HG03060 (cell line): ENCODE results near the gene RERG.
A peak's percentile ranks its signal among the peaks of the same experiment; 100 is the strongest.
"Not testable (repeated sequence)": the region's sequence is repeated elsewhere in the genome, so short reads cannot be mapped to it uniquely, and the experiment has no call there.

ENCODE experiments used
- ATAC-seq: cut with Tn5 transposase; IDR thresholded peaks from one replicate; pipeline ENCODE4 v1.9.1; 2021; ENCODE audit warnings: low read depth, moderate number of reproducible peaks; ENCODE audit not compliant: unreplicated experiment

The RERG gene, protein sequence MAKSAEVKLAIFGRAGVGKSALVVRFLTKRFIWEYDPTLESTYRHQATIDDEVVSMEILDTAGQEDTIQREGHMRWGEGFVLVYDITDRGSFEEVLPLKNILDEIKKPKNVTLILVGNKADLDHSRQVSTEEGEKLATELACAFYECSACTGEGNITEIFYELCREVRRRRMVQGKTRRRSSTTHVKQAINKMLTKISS

DNA sequence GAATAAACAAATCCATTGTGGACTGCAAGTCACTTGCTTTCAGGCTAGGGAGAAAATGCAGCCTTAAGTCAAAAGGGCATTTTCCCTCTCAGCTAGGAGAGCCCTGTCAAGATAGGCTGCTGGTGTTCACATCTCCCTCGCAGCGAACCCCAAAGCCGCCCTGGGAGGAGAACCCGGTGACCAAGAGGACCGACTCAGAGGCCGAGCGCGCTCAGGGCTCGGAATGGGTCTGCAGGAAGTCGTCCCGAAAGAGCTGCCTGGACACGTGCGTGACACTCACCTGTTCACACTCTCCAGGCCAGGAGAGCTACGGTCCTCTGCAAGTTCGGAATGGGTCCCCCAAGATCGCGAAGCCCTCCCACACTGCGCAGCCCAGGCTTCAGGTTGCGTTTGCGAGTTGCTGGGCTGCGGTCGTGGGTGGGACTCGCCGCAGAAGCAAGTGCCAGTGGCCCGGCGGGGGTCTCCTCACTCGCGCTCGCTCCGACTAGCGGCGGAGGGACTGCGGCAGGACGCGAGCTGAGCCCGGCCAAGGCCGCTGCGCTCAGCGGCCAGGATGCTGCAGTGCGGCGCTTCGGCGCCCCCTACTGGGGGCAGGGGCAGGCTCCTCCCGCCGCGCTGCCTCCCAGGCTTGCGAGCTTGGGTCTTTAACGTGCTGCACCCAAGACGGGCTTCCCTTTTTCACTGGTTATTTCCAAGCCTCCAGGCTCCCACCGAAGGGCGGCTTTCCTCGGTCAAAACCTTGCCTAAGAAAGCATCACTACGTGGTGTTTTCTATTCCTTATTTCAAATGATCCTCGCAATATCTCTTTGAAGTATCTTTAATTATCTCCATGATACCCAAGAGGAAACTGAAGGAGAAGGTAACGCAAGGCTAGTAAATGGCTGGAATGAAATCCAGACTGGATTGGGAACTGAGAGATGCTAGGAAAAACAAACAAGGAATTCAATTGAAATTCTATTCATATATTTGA is at the start of gene RERG:
Gene RERG (minus strand): TSS at position 503 of the 971 bp plus-strand sequence. CDS start 3,928 bp downstream, outside the sequence.
- peak; percentile 71 for ATAC-seq

DNA sequence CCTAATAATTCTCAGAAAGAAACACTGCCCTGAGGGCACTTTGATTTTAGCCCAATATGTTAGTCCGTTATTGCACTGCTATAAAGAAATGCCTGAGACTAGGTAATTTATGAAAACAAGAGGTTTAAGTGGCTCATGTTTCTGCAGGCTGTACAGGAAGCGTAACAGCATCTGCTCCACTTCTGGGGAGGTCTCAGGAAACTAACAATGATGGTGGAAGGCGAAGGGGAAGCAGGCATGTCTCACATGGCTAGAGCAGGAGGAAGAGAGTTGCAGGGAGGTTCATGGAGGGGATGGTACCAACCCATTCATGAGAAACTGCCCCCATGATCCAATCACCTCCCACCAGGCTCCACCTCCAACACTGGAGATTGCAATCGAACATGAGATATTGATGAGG is 49.4 kb upstream of the RERG start:
- no peak for ATAC-seq

DNA sequence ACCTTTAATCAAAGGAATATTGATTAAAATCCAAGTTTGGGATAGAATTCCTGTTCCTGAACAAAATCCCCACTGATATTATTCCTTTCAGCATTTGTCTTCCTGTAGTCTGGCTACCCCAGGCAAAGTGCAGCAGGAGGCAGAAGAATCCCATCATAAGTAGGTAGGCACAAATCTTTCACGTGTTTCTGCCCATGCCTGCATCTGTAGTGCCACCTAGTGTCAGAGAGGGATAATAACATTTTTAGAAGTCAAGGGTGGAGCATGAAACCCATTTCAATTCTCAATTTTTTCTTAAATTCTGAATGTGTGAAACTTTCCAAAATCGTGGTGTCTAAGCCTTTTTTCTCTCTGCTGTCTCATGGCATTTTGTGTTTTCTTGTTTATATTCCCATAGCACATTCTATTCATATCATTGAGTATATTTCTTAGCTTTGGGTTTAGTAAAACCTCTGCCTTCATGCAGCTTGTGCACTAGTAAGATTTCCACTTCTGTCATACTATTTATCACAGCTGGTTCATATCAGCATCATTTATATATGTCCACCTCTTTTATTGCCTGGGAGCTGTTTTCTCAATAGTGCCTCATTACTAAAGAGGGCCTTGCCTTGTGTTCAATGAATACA is 47.8 kb upstream of the RERG start:
- ATAC-seq, result peak; percentile 71

DNA sequence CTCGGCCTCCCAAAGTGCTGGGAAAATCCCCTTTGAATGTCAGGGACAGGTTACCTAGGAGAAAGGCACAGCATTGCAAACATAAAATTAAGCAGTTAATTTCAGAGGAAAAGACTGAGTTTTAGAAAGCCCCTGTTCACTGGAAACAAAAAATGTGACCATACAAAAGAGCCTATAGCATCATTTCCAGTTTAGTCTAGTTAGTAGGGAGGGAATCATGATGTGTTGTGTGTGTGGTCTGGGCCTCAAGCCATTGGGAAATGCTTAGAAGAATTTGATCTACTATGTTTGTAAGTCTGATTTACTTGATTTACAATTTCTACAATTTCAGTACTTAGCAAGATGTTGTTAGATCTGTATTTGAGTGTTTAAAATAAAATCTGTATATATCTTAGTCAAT is 47.1 kb upstream of the RERG start:
- ATAC-seq, result no peak

DNA sequence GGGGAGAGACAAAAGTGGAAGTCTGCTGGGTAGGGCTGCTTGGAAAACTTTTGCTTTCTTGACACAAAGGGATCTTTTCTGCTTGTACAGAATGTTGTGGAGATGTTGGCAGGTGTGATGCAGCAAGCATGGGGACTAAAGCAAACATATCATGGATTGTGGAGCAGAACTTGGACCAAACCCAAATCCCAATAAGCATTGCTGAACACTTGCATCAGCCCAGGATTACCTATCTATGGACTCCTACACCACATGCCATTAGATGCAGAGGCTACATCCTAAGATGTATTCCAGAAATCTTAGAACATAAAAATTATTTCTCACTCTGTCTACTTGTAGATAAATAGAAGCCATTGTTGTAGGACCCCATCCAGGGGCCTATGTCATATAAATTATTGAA is 44.7 kb upstream of the RERG start:
- ATAC-seq, result no peak

DNA sequence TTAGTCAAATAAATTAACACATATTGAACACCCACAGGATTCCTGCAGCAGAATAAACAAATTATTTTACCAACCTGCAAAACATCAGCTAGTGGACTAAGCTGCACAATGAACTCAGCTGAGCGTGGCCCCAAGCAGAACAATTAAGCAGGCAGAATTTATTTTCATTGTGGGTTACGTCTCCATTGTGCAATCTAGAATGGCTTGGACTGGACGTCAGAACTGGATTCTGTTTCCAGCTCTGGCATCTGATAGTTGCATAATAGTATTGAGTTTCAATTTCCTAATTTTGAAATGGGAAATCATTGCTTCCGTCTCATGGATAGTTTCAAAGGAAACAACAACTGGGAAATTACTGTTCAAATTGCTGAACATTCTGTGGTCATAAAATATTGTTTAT is 35.5 kb upstream of the RERG start:
- ATAC-seq, result no peak

DNA sequence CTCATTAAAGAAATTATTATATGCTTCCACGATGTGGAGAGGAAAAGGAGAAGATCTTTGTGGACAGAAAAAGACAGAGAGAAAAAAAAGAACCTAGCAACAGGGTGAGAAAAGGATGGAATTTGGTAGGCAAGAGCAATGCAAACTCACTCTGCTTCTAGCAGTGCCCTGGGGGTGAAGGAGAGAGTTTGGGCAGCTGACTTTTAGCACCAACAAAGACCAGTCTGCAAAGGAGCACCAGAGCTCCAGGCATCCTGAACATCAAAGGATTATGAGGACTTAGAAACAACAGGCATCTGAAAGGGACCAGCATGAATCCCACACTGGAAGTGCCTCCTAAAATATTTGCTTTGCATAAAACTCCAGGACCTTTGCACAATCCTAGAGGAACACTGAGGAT is 32.8 kb upstream of the RERG start:
- ATAC-seq, result no peak

DNA sequence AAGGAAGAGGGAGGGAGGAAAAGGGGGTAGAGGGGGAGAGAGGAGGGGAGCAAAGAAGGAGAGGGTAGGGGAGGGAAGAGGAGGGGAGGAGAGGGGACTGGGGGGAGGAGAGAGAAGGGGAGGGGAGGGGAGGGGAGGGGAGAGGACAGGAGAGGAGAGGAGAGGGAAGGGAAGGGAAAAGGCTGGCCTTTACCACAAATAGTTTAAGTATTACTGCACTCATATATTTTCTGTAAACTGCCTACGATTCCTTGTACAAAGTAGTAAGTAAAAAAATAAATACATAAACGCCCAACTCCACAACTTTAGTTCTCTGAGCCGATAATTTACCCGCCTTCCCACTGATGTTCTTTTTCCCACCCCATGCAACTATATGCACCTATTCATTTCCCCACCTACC is 23.7 kb upstream of the RERG start:
- no peak for ATAC-seq

DNA sequence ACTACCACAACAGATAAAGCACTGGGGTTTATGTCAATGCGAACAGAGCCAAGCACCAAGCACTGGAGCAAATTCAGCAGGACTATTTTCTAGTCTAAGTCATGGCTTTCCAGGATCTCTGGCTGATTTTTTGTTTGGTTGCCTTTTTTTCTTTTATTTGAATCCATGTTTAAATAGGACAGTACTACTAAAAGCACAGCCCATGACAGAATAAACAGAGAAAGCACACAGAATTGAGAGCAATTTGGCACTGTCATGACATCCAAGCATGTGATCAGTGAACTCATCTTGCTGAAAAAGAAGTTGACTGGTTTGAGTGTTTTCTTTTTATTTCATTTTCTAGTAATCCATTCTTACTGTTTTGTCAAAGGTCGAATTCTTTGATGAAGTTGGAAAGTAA is 23.1 kb upstream of the RERG start:
- no peak for ATAC-seq

DNA sequence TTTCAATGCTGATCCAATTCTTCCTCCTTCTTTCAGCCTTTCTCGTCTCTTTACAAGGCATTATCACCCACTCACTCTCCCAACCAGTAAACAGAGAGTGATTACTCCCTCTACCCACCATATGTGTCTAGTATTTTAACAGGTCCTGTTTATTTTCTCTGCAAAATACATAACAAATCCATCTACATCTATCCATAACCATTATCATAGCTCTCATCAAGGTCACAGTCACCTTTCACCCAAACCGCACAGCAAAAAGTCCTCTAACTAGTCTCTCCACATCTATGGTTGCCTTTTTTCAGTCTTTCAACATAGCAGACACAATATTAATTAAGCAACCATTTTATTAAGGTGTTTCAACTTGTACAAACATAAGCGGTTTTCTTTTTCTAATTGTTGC is 21.9 kb upstream of the RERG start:
- ATAC-seq, result no peak

DNA sequence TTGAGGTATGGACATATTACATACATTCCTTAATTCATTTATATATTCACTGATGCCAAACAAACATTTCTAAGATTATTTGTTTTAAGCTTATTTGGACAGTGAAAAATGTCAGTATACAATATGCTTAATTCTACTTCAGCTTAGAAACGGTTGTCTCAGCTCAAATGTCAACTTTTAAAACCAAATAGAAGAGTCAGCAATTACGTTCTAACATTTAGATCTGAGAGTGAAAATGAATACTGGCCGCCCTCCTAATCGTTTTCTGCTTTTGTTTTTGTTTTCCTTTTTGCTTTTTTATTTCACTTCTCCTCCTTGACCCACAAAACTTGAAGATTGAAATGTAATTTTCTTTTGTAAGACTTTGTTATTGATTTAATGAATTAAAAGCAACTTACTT is 19.7 kb upstream of the RERG start:
- ATAC-seq, result no peak

DNA sequence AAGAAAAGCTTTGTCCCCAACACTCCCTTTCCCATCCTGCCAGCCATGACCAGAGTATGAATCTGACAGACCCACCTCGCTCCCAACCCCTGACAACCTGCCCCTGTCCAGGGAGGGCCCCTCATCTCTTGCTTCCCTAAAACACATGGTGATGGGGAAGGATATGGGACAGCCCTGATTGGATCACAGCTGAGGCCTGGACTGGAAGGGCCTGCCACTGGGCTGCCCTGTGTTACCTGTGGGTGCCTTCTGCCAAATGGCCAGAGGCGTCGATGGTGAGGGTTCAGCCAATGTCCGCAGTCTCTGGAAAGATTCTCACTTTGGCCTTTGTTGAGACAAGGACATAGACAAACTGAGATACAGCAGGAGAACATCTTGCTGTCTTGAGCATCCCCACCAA is 13.3 kb upstream of the RERG start:
- ATAC-seq, result no peak

DNA sequence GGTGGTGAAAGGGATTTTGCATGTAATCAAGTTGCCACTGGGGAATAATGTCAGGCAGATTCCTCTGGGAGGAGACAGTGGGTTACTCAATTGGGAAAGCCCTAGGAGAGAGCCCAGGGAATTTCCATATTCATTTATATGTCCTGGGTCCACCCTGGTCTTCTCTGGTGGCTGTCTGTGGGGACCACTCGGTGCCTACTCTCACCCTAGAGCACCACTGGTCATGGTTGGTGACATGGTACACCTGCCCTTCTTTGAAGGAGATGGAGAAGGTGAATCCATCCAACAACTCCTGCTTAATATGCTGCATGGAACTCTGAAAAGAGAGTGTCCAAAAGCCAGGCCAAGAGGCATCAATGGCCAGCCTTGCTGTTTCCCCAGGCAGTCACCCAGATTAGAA is 12.8 kb upstream of the RERG start:
- ATAC-seq, result no peak

DNA sequence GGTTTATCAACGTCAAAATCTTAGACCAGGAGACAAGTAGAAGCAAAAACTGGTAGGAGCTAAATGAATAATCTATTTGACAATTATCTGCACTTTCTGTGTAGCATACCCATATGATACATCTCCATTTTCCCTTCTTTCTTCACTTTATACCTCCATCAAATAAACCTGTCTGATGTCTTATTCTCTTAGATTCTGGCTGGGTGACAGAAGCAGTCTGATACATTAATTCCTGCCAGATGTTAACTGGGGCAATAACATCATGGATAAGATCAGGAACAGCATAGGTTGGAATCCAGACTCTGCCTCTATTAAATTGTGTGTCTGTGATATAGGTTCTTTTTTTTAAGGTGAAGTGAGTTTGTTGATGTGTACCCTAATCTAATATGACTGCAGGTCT is 11.7 kb upstream of the RERG start:
- ATAC-seq, result no peak

DNA sequence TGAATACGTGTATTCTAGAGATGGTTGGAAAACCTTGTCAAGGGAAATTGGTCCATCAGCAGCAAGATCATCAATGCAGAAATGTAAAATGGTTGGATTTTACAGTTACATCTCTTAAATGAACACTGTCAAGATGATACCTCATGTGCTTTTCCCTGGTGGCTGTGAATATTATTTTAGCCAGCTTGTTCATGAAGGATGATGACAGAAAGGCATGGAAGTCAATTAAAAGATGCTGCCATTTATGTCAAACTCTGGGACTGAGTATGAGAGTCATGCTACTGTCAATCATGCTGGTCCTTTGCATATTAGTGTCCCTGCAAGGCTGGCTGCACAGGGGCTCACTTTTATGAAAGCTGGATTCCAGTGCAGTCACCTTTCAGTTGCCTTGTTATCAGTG is 10.3 kb upstream of the RERG start:
- ATAC-seq, result no peak

DNA sequence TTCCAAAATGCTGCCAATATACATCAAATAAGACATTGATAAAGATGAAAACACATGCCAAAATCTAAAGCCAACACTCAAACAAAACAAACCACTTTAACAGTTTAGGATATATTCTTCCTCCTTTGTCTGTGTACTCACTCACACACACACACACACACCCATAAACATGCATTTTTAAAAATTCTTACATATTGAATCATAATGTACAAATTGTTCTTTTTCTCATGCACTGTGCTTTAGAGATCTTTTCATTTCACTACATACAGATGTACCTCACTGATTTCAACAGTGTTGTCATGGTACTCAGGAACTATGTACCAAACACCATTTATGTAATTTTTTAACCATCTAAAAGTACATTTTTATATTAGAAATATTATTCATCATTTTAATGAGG is 9.5 kb upstream of the RERG start:
- no peak for ATAC-seq

DNA sequence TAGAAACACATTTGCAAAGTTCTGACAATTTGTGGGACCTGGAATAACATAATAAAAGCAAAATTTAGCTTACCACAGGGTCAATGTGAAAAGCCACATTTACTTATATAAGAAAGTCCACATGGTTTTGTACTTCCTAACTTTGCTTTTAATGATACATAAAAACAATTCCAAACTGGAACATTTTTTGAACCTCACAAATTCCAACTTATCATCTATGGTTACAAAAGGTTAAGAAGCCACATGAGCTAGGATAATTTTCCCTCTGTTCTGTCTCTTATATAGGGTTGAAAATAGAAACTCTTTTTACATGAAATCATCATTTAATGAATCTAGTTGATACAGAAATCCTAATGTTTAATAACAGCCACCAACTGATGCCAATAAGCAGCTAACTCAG is 8.9 kb upstream of the RERG start:
- no peak for ATAC-seq

DNA sequence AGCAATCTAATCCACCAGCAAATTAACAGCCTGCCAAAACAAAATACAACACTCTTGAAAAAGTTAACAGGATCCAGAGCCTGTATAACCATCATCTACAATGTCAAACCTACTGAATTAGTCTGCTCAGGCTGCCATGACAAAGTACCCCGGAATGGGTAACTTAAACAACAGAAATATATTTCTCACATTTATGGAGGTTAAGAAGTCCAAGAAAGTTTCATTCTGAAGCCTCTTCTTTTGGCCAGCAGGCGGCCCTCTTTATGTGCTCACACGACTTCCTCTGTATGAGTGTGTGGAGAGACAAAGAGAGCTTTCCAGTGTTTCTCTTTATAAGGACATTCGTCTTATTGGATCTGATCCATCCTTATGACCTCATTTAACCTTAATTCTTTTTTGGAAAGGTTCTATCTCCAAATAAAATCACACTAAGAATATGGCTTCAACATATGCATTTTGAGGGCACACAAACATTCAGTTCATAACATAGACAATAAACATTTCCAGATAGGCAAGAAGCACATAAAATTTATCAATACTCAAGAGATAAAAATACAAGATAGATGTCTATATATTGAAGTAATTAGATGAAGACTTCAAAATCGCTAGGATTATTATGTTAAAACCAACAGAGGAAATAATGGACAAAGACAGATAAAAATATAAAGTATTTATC is 5.9 kb upstream of the RERG start:
- ATAC-seq, result no peak

DNA sequence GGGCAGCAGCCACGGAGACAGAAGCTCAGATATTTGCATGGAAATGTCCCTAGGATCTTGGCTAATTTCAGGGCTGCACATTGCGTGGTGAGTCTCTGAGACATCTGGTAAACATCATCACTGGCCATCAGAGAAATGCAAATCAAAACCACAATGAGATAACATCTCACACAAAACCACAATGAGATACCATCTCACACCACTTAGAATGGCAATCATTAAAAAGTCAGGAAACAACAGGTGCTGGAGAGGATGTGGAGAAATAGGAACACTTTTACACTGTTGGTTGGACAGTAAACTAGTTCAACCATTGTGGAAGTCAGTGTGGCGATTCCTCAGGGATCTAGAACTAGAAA is 4.6 kb upstream of the RERG start:
- ATAC-seq, result not testable (repeated sequence)

DNA sequence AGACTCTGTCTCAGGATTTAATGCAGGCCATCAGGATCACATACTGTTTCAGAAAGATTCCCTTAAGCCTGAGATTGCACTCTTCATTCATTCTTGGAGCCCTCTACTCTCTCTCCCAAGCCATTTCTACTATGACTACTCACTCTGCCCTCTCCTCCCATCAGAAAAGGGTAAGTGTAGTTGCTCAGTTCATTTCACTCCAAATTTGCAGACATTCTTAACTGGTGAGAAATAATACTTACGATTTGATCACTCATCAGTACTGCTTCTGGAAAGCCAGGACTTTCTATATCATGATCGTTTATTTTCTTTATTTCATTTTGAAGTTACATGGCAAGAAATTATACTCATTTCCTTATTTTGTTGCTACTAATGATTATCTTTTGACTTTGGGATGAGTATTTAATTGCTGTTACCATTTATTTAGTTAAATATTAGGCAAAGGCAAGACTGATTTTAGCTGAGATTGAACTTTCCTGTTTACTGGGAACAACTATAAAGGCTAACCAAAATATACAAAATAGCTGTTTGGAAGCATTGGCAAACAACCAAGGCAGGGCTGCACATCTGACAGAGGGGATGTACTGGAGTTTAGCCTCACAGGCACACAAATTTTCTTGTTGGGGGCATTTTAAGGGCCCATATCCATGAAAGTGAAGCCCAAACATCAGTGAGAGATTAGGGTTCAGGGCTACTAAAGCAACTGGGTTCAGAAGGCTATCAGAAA is 4.1 kb upstream of the RERG start:
- no peak for ATAC-seq
